ENCODE data around the gene PRPF6. TPM values are rescaled to one million over a fixed set of nuclear protein-coding genes. Genes with fewer than 3 reads are reported as not detected.

The PRPF6 gene
- polyA plus RNA-seq, 2 of the 4 experiments (the other 2 are of a cell fraction): 42.8 to 47.2 TPM

GRCh38 chr20:64074184-64074789 lies 93.4 kb downstream of the PRPF6 start:
- ATAC-seq (no peak), FAIRE-seq (no peak), DNase-seq (ENCODE audit: low read depth in 1 of 2, low spot score in 1 of 2) (no peak)
- Histone ChIP-seq H3K4me1 (peaks cover 14% of the 10 kb centered on the region), H3K4me2 (no peak overlapping the region), H3K27ac (no peak overlapping the region), H3K9me3 (no peaks in the 10 kb centered on the region), H3K4me3 (no peak overlapping the region)
- ChIA-PET CTCF (interaction anchor here (0.6 to 3.9 kb wide), 5 partner anchors 9 to 442 kb away, joined by 3 to 23 read pairs (median 6); partner anchors contain the start of gene LKAAEAR1), POLR2A (no interaction called here)
- 94% methylated on average over 26 of the region's 28 CpGs for WGBS (ENCODE audit: missing lambda C conversion rate)
- TF ChIP-seq TP53 (CRISPR knock-in tag; IDR thresholded peaks at IDR 0.05): no peak
- no peak for TF ChIP-seq MYC (IDR thresholded peaks at IDR 0.05; ENCODE audit: borderline replicate concordance, low read length)
- TF ChIP-seq KDM1A (IDR thresholded peaks at IDR 0.05; ENCODE audit: low read depth): no peak
- TF ChIP-seq EHMT2 (IDR thresholded peaks at IDR 0.05; ENCODE audit: low read depth): no peak

GRCh38 chr20:64074963-64075362 lies 94.0 kb downstream of the PRPF6 start:
- 94% methylated on average over 8 of the region's 8 CpGs for WGBS (ENCODE audit: missing lambda C conversion rate)
- no peak overlapping the region for H3K4me3 ChIP-seq
- no peak overlapping the region for H3K27ac ChIP-seq
- no peaks in the 10 kb centered on the region for H3K9me3 ChIP-seq
- FAIRE-seq: no peak
- ATAC-seq: no peak
- TF ChIP-seq USF2 (IDR thresholded peaks at IDR 0.05) (no peak), JUN (IDR thresholded peaks at IDR 0.05) (no peak), E2F6 (IDR thresholded peaks at IDR 0.05; ENCODE audit: borderline replicate concordance, low read depth) (no peak)
- DNase-seq (ENCODE audit: low read depth in 1 of 2, low spot score in 1 of 2): no peak
- H3K4me1 ChIP-seq: peaks cover 14% of the 10 kb centered on the region
- ChIA-PET POLR2A (no interaction called here), CTCF (interaction anchor here (0.6 to 2.9 kb wide), 5 partner anchors 9 to 46 kb away, joined by 3 to 11 read pairs (median 6); partner anchors contain the start of gene LKAAEAR1)
- no peak overlapping the region for H3K4me2 ChIP-seq

GRCh38 chr20:64075556-64075955 lies 94.6 kb downstream of the PRPF6 start:
- POLR2A ChIA-PET: no interaction called here
- FAIRE-seq: no peak

More at GRCh38 chr20:64075556-64075955, 94.6 kb downstream of the PRPF6 start:
- CTCF ChIA-PET: interaction anchor here (0.6 to 2.9 kb wide), 9 partner anchors 8 to 89 kb away, joined by 3 to 11 read pairs (median 4); partner anchors contain the start of gene LKAAEAR1
- no peak overlapping the region for H3K4me2 ChIP-seq
- no peaks in the 10 kb centered on the region for H3K9me3 ChIP-seq
- DNase-seq (ENCODE audit: low read depth in 1 of 2, low spot score in 1 of 2): no peak
- peaks cover 18% of the 10 kb centered on the region for H3K4me1 ChIP-seq
- no peak for TF ChIP-seq ZSCAN20 (CRISPR knock-in tag; IDR thresholded peaks at IDR 0.05)
- TF ChIP-seq GATA3 (IDR thresholded peaks at IDR 0.05; ENCODE audit: borderline replicate concordance): no peak
- TF ChIP-seq RAD21 (conservative IDR thresholded peaks at IDR 0.05 in 1 of 2, IDR thresholded peaks at IDR 0.05 in 1 of 2): no peak
- no peak for TF ChIP-seq MAZ (IDR thresholded peaks at IDR 0.05; ENCODE audit: borderline replicate concordance, low read depth, low read length)
- TF ChIP-seq RCOR1 (IDR thresholded peaks at IDR 0.05; ENCODE audit: low read depth, low read length): no peak
- TF ChIP-seq EHF (CRISPR knock-in tag; IDR thresholded peaks at IDR 0.05): no peak
- no peak for TF ChIP-seq NPAS2 (CRISPR knock-in tag; IDR thresholded peaks at IDR 0.05; ENCODE audit: borderline replicate concordance)
- TF ChIP-seq USF2 (IDR thresholded peaks at IDR 0.05): no peak
- no peak for TF ChIP-seq HEYL (CRISPR knock-in tag; IDR thresholded peaks at IDR 0.05)
- TF ChIP-seq HOXB13 (CRISPR knock-in tag; IDR thresholded peaks at IDR 0.05; ENCODE audit: low read depth): no peak
- TF ChIP-seq CBX2 (IDR thresholded peaks at IDR 0.05; ENCODE audit: borderline replicate concordance, low read depth): no peak
- no peak for TF ChIP-seq ATOH8 (CRISPR knock-in tag; IDR thresholded peaks at IDR 0.05; ENCODE audit: low read depth)
- no peak for TF ChIP-seq RFX5 (IDR thresholded peaks at IDR 0.05)
- no peak for TF ChIP-seq EP300 (IDR thresholded peaks at IDR 0.05)
- TF ChIP-seq MAFK (IDR thresholded peaks at IDR 0.05; ENCODE audit: partially characterized antibody): no peak
- TF ChIP-seq HES2 (IDR thresholded peaks at IDR 0.05): no peak
- no peak for TF ChIP-seq NFE2L2 (conservative IDR thresholded peaks at IDR 0.05; ENCODE audit: low read length)
- WGBS (ENCODE audit: missing lambda C conversion rate): 90% methylated on average over 12 of the region's 12 CpGs
- no peak overlapping the region for H3K4me3 ChIP-seq
- no peak overlapping the region for H3K27ac ChIP-seq
- no peak for ATAC-seq
